Measurements from ENCODE around the gene PVR. TPM values are rescaled to one million over a fixed set of nuclear protein-coding genes. Genes with fewer than 3 reads are reported as not detected.

PVR gene
- total RNA-seq (2021; ENCODE audit: unreplicated experiment) (47.7 TPM), Bru-seq, nascent RNA (percentile 76 among the genes with signal in this experiment), BruChase-seq, experiment 1, labeled RNA remaining after a 2-hour chase (percentile 86 among the genes with signal in this experiment), BruChase-seq, experiment 2, labeled RNA remaining after a 6-hour chase (percentile 90 among the genes with signal in this experiment)
- polyA plus RNA-seq (2012; ENCODE audit: insufficient read length): 39.9 TPM
- long read RNA-seq, transcript PVR-205 (8 exons, 3,325 nt): major isoform, 52 of 189 reads
- long read RNA-seq, transcript PVR-202 (7 exons, 3,166 nt): minor isoform, 7 of 189 reads
- long read RNA-seq, transcript PVR-203 (8 exons, 3,078 nt): minor isoform, 24 of 189 reads
- long read RNA-seq, partial matches to known transcripts: 9 of 189 reads
- long read RNA-seq, other reads (novel, unspliced or antisense): 93 of 189 reads

- CTCF ChIA-PET: interaction anchor here (0.6 to 1.0 kb wide), 3 partner anchors 30 to 73 kb away, joined by 3 to 7 read pairs (median 4); partner anchors contain the start of gene IGSF23
- Histone ChIP-seq H3K4me3 (ENCODE audit: low read depth in 2 of 2, low read length in 2 of 2) (peak within 1 kb of the TSS; percentile 61 to 86), H3K36me3 (ENCODE audit: control insufficient read depth, insufficient read depth, low read length) (peaks cover 2% of the 10 kb centered on the region), H3K4me1 (ENCODE audit: control insufficient read depth, insufficient read depth, low read length) (no peaks in the 10 kb centered on the region), H3K9me3 (ENCODE audit: control insufficient read depth, insufficient read depth, low read depth, low read length) (no peaks in the 10 kb centered on the region), H3K27ac (ENCODE audit: low read length) (peak within 1 kb of the TSS; percentile 74), H3K27me3 (ENCODE audit: control insufficient read depth, insufficient read depth, low read length) (no peaks in the 10 kb centered on the region)
- peak; percentile 69; the same call in 1 of the 2 replicates for TF ChIP-seq POLR2AphosphoS5 (IDR thresholded peaks at IDR 0.05; ENCODE audit: low read depth, low read length)
- TF ChIP-seq CTCF (IDR thresholded peaks at IDR 0.05): no peak
- DNase-seq (ENCODE audit: low read depth, low spot score) (peak; percentile 25), ATAC-seq (peak; percentile 97)
- POLR2A ChIA-PET: interaction anchor here (0.7 kb wide), 3 partner anchors 88 to 543 kb away, joined by 4 to 18 read pairs (median 13); no protein-coding TSS in a partner anchor
- TSS peak; percentile 80 for BruUV-seq (replicated peaks)
- in situ Hi-C loops (cut with HindIII; ENCODE audit: low pct_unique_long_range_greater_than_20kb, low sequenced_read_pairs) (no loop called here), intact Hi-C loops (cut with micrococcal nuclease; ENCODE audit: unreplicated experiment) (no loop called here)
These were observed at the start of gene PVR for GRCh38 chr19:44643605-44644401. TSS of gene PVR (plus strand) at chr19:44643910. CDS start at chr19:44644097, 187 bp downstream.

- TF ChIP-seq POLR2AphosphoS5 (IDR thresholded peaks at IDR 0.05; ENCODE audit: low read depth, low read length) (no peak), REST (IDR thresholded peaks at IDR 0.05; ENCODE audit: insufficient read depth in 1 of 2, low read depth in 2 of 2, low read length in 1 of 2) (no peak), TCF7L2 (IDR thresholded peaks at IDR 0.05; ENCODE audit: low read depth, low read length) (no peak), SIN3A (IDR thresholded peaks at IDR 0.05; ENCODE audit: borderline replicate concordance, insufficient read depth, low read depth, low read length) (no peak), CTCF (IDR thresholded peaks at IDR 0.05) (no peak)
- Histone ChIP-seq H3K4me3 (ENCODE audit: low read depth in 2 of 2, low read length in 2 of 2) (no peak overlapping the region), H3K27me3 (ENCODE audit: control insufficient read depth, insufficient read depth, low read length) (no peaks in the 10 kb centered on the region), H3K36me3 (ENCODE audit: control insufficient read depth, insufficient read depth, low read length) (no peaks in the 10 kb centered on the region), H3K9me3 (ENCODE audit: control insufficient read depth, insufficient read depth, low read depth, low read length) (no peaks in the 10 kb centered on the region), H3K4me1 (ENCODE audit: control insufficient read depth, insufficient read depth, low read length) (no peaks in the 10 kb centered on the region), H3K27ac (ENCODE audit: low read length) (no peak overlapping the region)
- no peak for DNase-seq (ENCODE audit: low read depth, low spot score)
- in situ Hi-C loops (cut with HindIII; ENCODE audit: low pct_unique_long_range_greater_than_20kb, low sequenced_read_pairs): no loop called here
- no peak for ATAC-seq
- CTCF ChIA-PET: interaction anchor here (0.6 kb wide), 1 partner anchor 14 kb away, joined by 3 read pairs; no protein-coding TSS in a partner anchor
- BruUV-seq (replicated peaks): no TSS peak
- intact Hi-C loops (cut with micrococcal nuclease; ENCODE audit: unreplicated experiment): no loop called here
- POLR2A ChIA-PET: interaction anchor here (0.5 kb wide), 1 partner anchor 21 kb away, joined by 4 read pairs; no protein-coding TSS in a partner anchor
These were observed 47.1 kb upstream of the PVR start for GRCh38 chr19:44596428-44597130.

All from Panc1 (cell line).